SJSA1 (cell line): ENCODE results near the gene KCNC1. TPM values are rescaled to one million over a fixed set of nuclear protein-coding genes. Genes with fewer than 3 reads are reported as not detected.

Source experiments
- DNase-seq, 2 experiments: peaks; one replicate each; pipeline ENCODE4 v3.0.0-alpha.2; 2015 to 2020; ENCODE audit warnings: low spot score in 2 of 2, low read depth in 1 of 2
- H3K27ac ChIP-seq: fragments of 250-450 bp; sonication (Bioruptor Pico); 2 replicates; pipeline ENCODE4 v1.5.1; 2020; ENCODE audit warnings: mild to moderate bottlenecking, moderate library complexity
- H3K27me3 ChIP-seq: fragments of 250-450 bp; sonication (Bioruptor Pico); replicated peaks from 2 replicates; pipeline ENCODE4 v1.5.1; 2020; ENCODE audit warnings: mild to moderate bottlenecking, moderate library complexity
- H3K36me3 ChIP-seq: fragments of 250-450 bp; sonication (Bioruptor Pico); 2 replicates; pipeline ENCODE4 v1.5.1; 2020; ENCODE audit warnings: mild to moderate bottlenecking
- H3K4me1 ChIP-seq: fragments of 250-450 bp; sonication (Bioruptor Pico); replicated peaks from 2 replicates; pipeline ENCODE4 v1.6.1; 2021; ENCODE audit warnings: mild to moderate bottlenecking
- H3K4me3 ChIP-seq: fragments of 250-450 bp; sonication (Bioruptor Pico); 2 replicates; pipeline ENCODE4 v1.5.1; 2020; ENCODE audit warnings: mild to moderate bottlenecking
- H3K9me3 ChIP-seq: fragments of 250-450 bp; sonication (Bioruptor Pico); replicated peaks from 2 replicates; pipeline ENCODE4 v1.5.1; 2020; ENCODE audit warnings: mild to moderate bottlenecking
- total RNA-seq: library from RNA; depleted of rRNA; stranded (reverse); fragments of >200 nt; shearing (Covaris generic); gene quantifications from 2 replicates; pipeline ENCODE4 v1.2.3, GENCODE V29; 2014

KCNC1 gene
- total RNA-seq, 1 experiment from 2014 or later = not detected

- Histone ChIP-seq H3K27me3 (peaks cover 75% of the 10 kb centered on the region), H3K27ac (no peak overlapping the region)
These were observed 2.6 kb downstream of the KCNC1 start for GRCh38 chr11:17736930-17737817.

GRCh38 chr11:17738151-17738973 lies 3.8 kb downstream of the KCNC1 start:
- no peak for DNase-seq
- Histone ChIP-seq H3K4me3 (no peak overlapping the region), H3K27me3 (peaks cover 69% of the 10 kb centered on the region), H3K4me1 (peaks cover 10% of the 10 kb centered on the region), H3K27ac (no peak overlapping the region), H3K36me3 (no peaks in the 10 kb centered on the region), H3K9me3 (peaks cover 12% of the 10 kb centered on the region)

More at GRCh38 chr11:17736930-17737817, 2.6 kb downstream of the KCNC1 start:
- Histone ChIP-seq H3K9me3 (peaks cover 12% of the 10 kb centered on the region), H3K4me1 (peaks cover 10% of the 10 kb centered on the region), H3K4me3 (no peak overlapping the region), H3K36me3 (no peaks in the 10 kb centered on the region)
- no peak for DNase-seq

GRCh38 chr11:17739945-17740338 lies 5.4 kb downstream of the KCNC1 start:
- Histone ChIP-seq H3K36me3 (no peaks in the 10 kb centered on the region), H3K27me3 (peaks cover 63% of the 10 kb centered on the region)
- DNase-seq = no peak

GRCh38 chr11:17740649-17741235 lies 6.2 kb downstream of the KCNC1 start:
- Histone ChIP-seq H3K27me3 (peaks cover 65% of the 10 kb centered on the region), H3K4me1 (no peaks in the 10 kb centered on the region), H3K4me3 (no peak overlapping the region), H3K36me3 (no peaks in the 10 kb centered on the region), H3K27ac (no peak overlapping the region), H3K9me3 (peaks cover 5% of the 10 kb centered on the region)
- DNase-seq = no peak

More at GRCh38 chr11:17739945-17740338, 5.4 kb downstream of the KCNC1 start:
- peaks cover 9% of the 10 kb centered on the region for H3K9me3 ChIP-seq
- H3K27ac ChIP-seq = no peak overlapping the region
- peaks cover 4% of the 10 kb centered on the region; the same call in 1 of the 2 replicates for H3K4me1 ChIP-seq
- H3K4me3 ChIP-seq = no peak overlapping the region

GRCh38 chr11:17741487-17741886 lies 6.9 kb downstream of the KCNC1 start:
- H3K27ac ChIP-seq = no peak overlapping the region
- peaks cover 61% of the 10 kb centered on the region for H3K27me3 ChIP-seq
- H3K4me1 ChIP-seq = no peaks in the 10 kb centered on the region
- no peak for DNase-seq
- H3K9me3 ChIP-seq = no peaks in the 10 kb centered on the region; the same call in 1 of the 2 replicates
- no peaks in the 10 kb centered on the region for H3K36me3 ChIP-seq
- H3K4me3 ChIP-seq = no peak overlapping the region

GRCh38 chr11:17742019-17742418 lies 7.4 kb downstream of the KCNC1 start:
- Histone ChIP-seq H3K27ac (no peak overlapping the region), H3K36me3 (no peaks in the 10 kb centered on the region), H3K4me1 (no peaks in the 10 kb centered on the region), H3K9me3 (no peaks in the 10 kb centered on the region), H3K27me3 (peaks cover 61% of the 10 kb centered on the region), H3K4me3 (no peak overlapping the region)
- no peak for DNase-seq

GRCh38 chr11:17743026-17743807 lies 8.6 kb downstream of the KCNC1 start:
- Histone ChIP-seq H3K27me3 (peaks cover 57% of the 10 kb centered on the region), H3K27ac (no peak overlapping the region), H3K4me3 (no peak overlapping the region), H3K4me1 (no peaks in the 10 kb centered on the region), H3K9me3 (0 out of 2 replicates have a peak, but pooled peaks cover 2% of the 10 kb centered on the region), H3K36me3 (no peaks in the 10 kb centered on the region)
- no peak for DNase-seq

- no peak for DNase-seq
- peaks cover 55% of the 10 kb centered on the region for H3K27me3 ChIP-seq
- no peak overlapping the region for H3K4me3 ChIP-seq
- H3K9me3 ChIP-seq = 0 out of 2 replicates have a peak, but pooled peaks cover 2% of the 10 kb centered on the region
- H3K36me3 ChIP-seq = no peaks in the 10 kb centered on the region
- H3K4me1 ChIP-seq = no peaks in the 10 kb centered on the region
- no peak overlapping the region for H3K27ac ChIP-seq
These were observed 9.2 kb downstream of the KCNC1 start for GRCh38 chr11:17743808-17744119.

- no peak overlapping the region for H3K4me3 ChIP-seq
- H3K36me3 ChIP-seq = no peaks in the 10 kb centered on the region
- no peak overlapping the region for H3K27ac ChIP-seq
- 0 out of 2 replicates have a peak, but pooled peaks cover 2% of the 10 kb centered on the region for H3K9me3 ChIP-seq
- DNase-seq = no peak
- H3K4me1 ChIP-seq = no peaks in the 10 kb centered on the region
- H3K27me3 ChIP-seq = peaks cover 49% of the 10 kb centered on the region
These were observed 9.8 kb downstream of the KCNC1 start for GRCh38 chr11:17744151-17744940.

- Histone ChIP-seq H3K4me1 (no peaks in the 10 kb centered on the region), H3K27me3 (peaks cover 43% of the 10 kb centered on the region), H3K36me3 (no peaks in the 10 kb centered on the region), H3K27ac (no peak overlapping the region), H3K4me3 (no peak overlapping the region), H3K9me3 (0 out of 2 replicates have a peak, but pooled peaks cover 2% of the 10 kb centered on the region)
- DNase-seq = no peak
These were observed 10.6 kb downstream of the KCNC1 start for GRCh38 chr11:17745023-17745772.

GRCh38 chr11:17746096-17746495 lies 11.5 kb downstream of the KCNC1 start:
- DNase-seq = no peak
- H3K4me3 ChIP-seq = no peak overlapping the region

More at GRCh38 chr11:17746096-17746495, 11.5 kb downstream of the KCNC1 start:
- Histone ChIP-seq H3K4me1 (no peaks in the 10 kb centered on the region), H3K36me3 (no peaks in the 10 kb centered on the region), H3K9me3 (0 out of 2 replicates have a peak, but pooled peaks cover 2% of the 10 kb centered on the region), H3K27me3 (peaks cover 36% of the 10 kb centered on the region), H3K27ac (no peak overlapping the region)
